GF-D8 (cell line): Measurements from ENCODE around the gene CDH4.

Experiments used
- DNase-seq: peaks from one replicate; lab custom pipeline; 2025; lab: John Stamatoyannopoulos, UW

The CDH4 gene

DNA sequence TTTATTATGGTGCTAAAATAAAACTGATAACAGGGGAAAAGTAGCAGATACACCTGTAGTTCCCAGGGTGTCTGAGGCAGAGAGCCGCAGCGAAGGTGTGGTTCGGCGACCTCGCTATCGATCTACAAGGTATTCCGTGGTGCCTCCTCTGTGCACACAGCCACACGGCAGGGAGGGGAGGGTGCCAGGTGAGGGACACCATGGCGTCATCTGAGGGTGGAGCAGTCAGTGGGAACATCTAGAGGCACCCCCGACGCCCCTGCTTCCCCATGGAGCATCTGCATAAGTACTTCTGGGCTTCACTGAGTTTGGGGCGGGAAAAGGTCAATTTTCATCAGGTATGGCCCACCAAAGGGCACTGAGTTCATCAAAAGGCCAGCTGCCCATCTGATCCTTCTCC lies 570.3 kb downstream of the CDH4 start:
- no peak for DNase-seq

- no peak for DNase-seq
These were observed 571.2 kb downstream of the CDH4 start for GRCh38 chr20:61823242-61823641.

DNA sequence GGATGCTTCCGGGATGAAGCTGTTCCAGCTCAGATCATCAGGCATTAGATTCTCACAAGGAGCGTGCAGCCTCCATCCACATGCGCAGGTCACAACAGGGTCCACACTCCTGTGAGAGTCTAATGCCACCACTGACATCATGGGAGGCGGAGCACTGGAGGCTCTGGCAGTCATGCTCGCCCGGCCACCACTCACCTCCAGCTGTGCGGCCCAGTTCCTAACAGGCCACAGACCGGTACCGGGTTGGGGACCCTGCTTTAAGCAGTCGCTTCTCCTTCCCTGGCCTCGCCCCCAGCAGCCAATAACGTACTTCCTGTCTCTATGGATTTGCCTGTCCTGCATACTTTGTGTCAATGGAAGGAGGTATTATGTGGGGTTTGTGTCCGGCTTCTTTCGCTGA lies 576.8 kb downstream of the CDH4 start:
- no peak for DNase-seq

- DNase-seq: no peak
These were observed 577.5 kb downstream of the CDH4 start for GRCh38 chr20:61829526-61829925.

GRCh38 chr20:61830241-61830930 lies 578.3 kb downstream of the CDH4 start:
- DNase-seq: no peak

DNA sequence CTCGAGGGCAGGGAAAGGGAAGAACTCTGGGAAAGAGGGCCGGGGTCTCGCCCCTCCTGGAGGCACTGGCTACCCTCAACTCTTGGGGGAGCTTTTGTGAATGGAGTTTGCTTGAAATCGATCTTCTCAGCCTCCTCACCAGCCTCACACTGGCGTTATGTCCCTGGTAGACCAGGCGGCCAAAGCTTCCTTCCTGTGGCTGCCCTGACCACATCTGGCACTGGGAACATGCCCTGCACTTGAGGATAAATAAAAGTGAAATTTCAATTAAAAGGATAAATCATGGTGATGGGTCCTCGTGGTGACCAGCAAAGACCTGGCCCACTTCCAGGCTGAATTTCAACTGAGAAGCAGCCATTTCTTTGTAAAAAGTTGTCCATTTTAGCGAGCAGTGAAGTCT lies 578.9 kb downstream of the CDH4 start:
- no peak for DNase-seq

DNA sequence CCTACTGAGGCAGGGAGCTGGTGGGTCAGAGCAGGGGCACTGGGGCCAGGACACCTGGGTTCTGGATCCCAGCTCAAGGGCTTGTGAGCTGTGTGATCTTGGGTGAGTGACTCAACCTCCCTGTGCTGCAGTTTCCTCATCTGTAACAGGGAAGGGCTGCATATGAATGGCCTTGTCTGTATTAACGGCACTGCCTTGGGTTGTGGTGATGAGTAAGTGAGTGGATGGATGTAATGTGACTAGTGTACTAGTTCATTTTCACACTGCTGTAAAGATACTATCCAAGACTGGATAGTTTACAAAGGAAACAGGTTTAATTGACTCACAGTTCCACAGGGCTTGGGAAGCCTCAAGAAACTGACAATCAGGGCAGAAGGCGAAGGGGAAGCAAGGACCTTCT lies 580.1 kb downstream of the CDH4 start:
- DNase-seq: no peak

DNA sequence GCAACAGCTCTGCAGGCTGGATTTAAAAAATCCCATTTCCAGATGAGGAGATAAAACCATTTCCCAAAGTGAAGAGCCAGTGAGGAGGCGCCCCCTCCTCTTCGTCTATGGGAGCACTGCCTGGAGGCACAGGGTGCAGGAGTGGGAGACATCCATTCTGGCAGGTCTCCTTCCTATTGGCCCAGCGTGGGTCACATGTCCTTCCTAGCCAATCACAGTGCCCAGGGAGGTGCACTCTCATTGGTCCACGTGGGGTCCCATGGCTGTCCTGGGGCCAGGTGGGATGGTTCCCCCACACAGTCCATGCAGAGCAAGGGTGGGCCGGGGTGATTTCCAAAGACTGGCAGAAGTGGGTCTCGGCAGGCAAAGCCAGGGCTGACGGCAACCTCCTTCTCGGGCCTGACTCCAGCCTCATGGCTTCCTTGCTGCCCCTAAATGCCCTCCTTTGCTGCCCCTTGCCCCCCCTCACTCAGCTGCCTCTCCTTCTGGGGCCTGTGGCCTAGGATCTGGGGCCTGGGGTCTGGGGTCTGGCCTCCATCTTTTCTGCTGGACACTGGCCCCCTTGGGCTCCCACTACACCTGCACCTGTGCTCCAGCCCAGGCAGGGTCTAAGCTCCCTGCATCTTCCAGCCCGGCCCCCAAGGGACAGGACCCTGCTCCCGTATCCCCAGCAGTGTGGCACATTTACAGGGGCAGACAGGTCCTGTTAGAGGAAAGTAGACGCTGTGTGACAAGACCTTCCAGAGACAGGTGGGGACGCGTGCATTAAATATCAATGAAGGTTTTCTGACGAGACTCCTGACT lies 581.9 kb downstream of the CDH4 start:
- no peak for DNase-seq

GRCh38 chr20:61835301-61835700 lies 583.2 kb downstream of the CDH4 start:
- no peak for DNase-seq

GRCh38 chr20:61835791-61836350 lies 583.8 kb downstream of the CDH4 start:
- DNase-seq: no peak

- no peak for DNase-seq
These were observed 585.1 kb downstream of the CDH4 start for GRCh38 chr20:61837200-61837599.

- no peak for DNase-seq
These were observed 587.3 kb downstream of the CDH4 start for GRCh38 chr20:61839223-61839911.

DNA sequence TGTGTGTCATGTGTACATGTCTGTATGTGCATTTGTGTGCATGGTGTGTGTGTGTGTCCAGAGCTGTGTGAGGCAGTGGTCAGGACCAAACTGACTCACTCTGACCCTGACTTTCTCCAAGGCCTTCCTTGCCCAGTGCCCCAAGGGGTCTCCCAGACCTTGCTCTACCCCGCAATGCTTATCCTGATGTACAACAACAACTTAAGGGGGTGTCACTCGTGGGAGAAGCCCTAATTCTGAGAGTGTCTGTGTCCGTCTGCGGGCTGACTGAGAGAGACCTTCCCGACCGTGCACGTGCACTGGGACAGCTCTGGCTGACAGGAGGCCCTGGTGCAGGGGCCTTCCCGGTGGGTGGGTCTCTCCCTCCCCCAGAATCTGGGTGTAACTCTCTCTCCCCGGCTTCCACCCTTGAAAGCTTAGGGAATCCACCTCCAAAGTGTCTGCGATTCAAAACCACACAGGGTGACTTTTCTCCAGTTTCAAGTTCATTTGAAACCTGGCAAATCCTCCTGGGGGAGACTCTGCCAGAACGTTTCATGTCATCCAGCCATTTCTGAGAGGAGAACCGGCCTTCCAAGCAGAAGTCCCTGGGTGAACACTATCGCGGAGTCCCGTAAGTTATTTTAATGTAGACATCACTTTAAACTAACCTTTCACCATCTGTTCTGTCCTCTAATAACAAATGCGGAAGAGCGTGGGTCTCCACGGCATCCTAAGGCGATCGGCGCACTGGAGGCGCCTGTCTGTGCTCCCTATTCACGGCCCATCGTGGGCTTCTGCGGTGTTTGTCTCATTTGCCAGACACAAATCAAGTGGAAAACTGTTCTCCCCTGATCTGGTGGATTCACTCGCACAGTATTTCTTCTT lies 588.1 kb downstream of the CDH4 start:
- DNase-seq: no peak

GRCh38 chr20:61840779-61841455 lies 588.9 kb downstream of the CDH4 start:
- DNase-seq: no peak

DNA sequence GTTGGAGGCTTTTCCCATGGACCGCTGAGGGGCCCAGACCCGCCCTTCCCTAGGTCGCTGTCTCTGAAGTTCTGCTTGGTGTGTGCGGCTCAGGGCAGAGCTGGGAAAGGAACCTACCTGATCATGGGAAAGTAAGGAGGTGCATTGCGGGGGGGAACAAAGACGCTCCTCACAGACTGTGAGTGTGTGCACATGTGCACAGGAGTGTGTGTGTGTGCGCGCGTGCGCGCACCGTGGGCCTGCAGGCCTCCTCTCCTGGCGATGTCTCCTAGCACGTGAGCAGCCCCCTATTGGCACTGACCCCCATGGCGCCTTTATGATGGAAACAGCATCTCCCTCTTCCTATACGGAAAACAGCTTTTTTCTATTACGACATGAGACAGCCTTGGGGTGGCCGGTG lies 589.5 kb downstream of the CDH4 start:
- no peak for DNase-seq

GRCh38 chr20:61841966-61842365 lies 589.9 kb downstream of the CDH4 start:
- no peak for DNase-seq

DNA sequence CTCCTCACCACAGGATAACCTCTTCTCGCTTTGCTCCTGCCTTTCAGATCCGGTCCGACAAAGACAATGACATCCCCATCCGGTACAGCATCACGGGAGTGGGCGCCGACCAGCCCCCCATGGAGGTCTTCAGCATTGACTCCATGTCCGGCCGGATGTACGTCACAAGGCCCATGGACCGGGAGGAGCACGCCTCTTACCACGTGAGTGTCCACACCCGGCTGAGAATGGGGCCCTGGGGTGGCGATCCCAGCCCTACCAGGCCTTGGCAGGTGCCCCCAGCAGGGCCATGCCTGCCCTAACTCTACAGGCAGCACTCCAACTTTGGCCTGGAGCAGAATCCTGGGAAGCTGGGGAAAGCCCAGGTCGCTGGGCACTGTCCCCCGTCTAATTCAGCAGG lies 592.6 kb downstream of the CDH4 start:
- no peak for DNase-seq

DNA sequence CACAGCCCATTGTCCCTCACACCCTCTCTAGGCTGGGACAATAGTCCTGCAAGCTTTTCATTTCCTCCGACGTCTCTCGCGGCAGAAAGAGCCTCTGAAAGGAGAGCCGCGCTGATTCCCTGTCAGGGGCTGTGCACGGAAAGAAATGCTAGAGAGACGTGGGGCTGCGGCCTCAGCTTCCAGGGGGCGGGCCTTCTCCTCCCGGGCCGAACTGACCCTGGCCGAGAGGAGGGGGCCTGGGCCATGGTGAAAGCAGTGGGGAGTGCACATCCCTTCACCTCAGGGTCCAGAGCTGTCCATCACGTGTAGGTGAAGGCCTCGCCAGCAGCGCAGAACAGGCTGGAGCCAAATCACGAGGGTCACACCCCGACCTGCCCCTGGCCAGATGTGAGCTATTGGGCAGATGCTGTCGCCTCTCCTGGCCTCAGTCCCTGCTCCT lies 593.2 kb downstream of the CDH4 start:
- DNase-seq: no peak

- DNase-seq: no peak
These were observed 594.0 kb downstream of the CDH4 start for GRCh38 chr20:61846074-61846473.

- DNase-seq: no peak
These were observed 594.8 kb downstream of the CDH4 start for GRCh38 chr20:61846741-61847419.

- no peak for DNase-seq
These were observed 595.3 kb downstream of the CDH4 start for GRCh38 chr20:61847420-61847748.
